Activated T-helper 9 cell treated with anti-CD3 and anti-CD28 coated beads, Interleukin-2, amount 50 U/mL, for 16 hours (primary cell): ENCODE results near the gene ARL6IP5.

Experiments
- DNase-seq: peaks from one replicate; pipeline ENCODE4 v3.0.0-alpha.2; 2020; ENCODE audit warnings: low read depth

The ARL6IP5 gene

GRCh38 chr3:69116897-69117296 is 32.2 kb downstream of the ARL6IP5 start:
- DNase-seq = no peak

GRCh38 chr3:69118555-69118954 is 33.8 kb downstream of the ARL6IP5 start:
- no peak for DNase-seq

DNA sequence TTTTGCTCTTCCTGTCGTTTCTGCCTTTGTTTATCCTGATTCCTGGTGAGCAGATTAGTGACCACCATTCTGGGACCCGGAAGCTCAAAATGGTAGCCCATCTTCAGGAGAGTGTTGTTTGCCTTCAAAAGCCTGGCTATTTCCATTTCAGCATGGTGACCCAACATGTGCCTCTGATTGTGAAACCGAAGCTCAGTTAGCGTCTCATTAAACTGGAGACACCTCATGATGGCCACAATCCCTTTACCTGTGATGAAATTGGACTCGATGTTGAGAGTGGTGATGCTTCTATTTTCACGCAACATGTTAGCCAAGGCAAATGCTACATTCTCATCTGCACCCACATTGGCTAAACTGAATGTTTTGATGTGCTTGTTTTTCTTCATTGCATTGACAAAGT is 34.4 kb downstream of the ARL6IP5 start:
- no peak for DNase-seq

- no peak for DNase-seq
Measured at GRCh38 chr3:69119681-69120080, 34.9 kb downstream of the ARL6IP5 start.

GRCh38 chr3:69120879-69121464 is 36.2 kb downstream of the ARL6IP5 start:
- peak; percentile 65 for DNase-seq

- no peak for DNase-seq
Measured at GRCh38 chr3:69121513-69121912, 36.8 kb downstream of the ARL6IP5 start.

DNA sequence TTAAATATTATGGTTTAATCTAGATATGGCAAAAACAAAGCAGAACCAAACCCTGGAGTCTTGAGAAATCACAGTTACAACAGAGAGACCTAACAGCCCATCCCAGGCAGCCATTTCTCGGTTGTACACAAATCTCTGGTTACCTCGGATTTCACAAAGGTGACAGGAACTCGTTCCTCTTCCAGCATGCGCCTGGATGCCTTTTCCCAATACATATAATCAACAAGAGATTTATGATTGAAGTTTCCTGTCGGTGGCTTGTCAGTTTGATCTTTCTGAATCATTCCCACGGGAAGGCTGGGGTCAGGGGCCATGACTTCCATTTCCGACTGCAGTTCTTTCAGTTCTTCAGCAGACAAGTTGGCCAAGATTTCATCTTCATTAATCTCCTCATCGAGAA is 37.2 kb downstream of the ARL6IP5 start:
- no peak for DNase-seq

GRCh38 chr3:69122403-69122802 is 37.7 kb downstream of the ARL6IP5 start, which contains the start of gene LMOD3:
Gene LMOD3 (minus strand): TSS chr3:69122595. CDS start chr3:69122386, 209 bp downstream.
- DNase-seq = no peak

DNA sequence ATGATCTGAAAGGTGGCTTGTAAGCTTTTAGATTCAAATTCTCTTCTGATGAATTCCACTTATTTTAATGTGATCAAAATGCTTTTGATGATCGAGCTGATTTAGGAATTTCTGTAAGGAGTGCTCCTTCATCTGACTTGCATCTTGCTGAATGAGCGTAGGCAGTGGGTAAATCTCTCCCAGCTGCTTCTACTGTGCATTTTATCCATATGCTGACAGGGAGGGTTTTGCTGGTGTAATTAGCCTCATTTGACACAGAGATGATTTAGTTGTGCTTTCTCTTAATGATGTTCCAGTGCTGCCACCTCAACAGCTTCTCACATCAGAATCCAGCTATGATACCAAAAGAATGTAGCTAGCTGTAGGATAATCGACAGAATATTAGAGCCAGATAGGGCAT is 41.5 kb downstream of the ARL6IP5 start:
- DNase-seq = no peak

- DNase-seq = no peak
Measured at GRCh38 chr3:69126999-69127398, 42.3 kb downstream of the ARL6IP5 start.

- DNase-seq = no peak
Measured at GRCh38 chr3:69128509-69128908, 43.8 kb downstream of the ARL6IP5 start.

- DNase-seq = no peak
Measured at GRCh38 chr3:69129531-69129930, 44.8 kb downstream of the ARL6IP5 start.

- no peak for DNase-seq
Measured at GRCh38 chr3:69130689-69131088, 46.0 kb downstream of the ARL6IP5 start.

DNA sequence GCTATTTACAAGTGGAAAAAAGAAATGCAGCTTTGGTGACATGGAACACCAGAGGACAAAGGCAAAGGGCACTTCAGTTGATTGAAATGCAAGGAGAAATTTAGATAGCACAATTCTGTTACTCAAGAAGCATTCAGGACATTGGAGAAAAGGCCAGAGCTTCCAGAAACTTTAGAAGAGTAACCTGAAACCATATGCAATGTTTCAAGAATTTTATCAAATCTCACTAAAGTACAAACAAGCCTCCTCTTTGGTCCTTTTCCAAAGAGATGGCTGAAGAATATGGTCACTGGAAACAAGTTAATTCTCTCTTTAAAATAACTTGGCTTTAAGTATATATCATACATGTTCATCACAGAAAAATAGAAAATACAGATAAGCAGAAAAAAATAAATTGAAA is 52.3 kb downstream of the ARL6IP5 start:
- DNase-seq = no peak

- no peak for DNase-seq
Measured at GRCh38 chr3:69137412-69137811, 52.7 kb downstream of the ARL6IP5 start.

DNA sequence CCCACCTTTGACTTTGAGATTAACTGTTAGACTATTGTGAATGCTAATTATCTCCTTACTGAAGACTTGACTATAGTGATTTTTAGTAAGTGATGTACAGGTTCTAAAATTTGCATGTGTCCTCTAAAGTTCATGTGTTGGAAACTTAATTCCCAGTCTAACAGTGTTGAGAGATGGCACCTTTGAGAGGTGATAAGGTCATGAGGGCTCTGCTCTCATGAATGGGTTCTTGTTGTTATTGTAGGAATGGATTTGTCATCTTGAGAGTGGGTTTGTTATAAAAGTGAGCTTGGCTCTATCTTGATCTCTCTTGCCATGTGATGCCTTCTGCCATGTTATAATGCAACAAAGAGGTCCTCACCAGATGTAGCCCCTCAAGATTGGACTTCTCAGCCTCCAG is 56.6 kb downstream of the ARL6IP5 start:
- DNase-seq = no peak

- DNase-seq = no peak
Measured at GRCh38 chr3:69142090-69142489, 57.4 kb downstream of the ARL6IP5 start.

GRCh38 chr3:69142797-69143454 is 58.2 kb downstream of the ARL6IP5 start:
- no peak for DNase-seq

DNA sequence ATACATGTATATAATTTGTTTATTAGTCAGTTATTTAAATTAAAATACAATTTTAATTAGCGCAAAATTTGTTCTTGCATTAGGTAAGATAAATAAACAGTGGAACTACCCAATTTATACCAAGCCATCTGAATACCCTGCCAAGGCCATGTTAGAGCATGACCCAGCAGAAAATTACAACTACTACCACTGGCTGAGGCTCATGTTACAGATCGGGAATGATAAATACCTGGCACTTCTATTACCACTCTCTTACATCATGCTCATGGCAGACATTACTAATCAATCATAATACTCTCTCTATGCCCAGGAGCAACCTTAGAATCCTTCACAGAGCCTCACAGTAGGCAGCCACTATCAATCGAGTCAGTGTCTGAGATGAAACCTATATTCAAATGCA is 58.9 kb downstream of the ARL6IP5 start:
- DNase-seq = no peak

GRCh38 chr3:69144631-69145245 is 60.0 kb downstream of the ARL6IP5 start:
- DNase-seq = no peak

- DNase-seq = no peak
Measured at GRCh38 chr3:69145688-69146087, 61.0 kb downstream of the ARL6IP5 start.

GRCh38 chr3:69149586-69149985 is 64.8 kb downstream of the ARL6IP5 start:
- DNase-seq = no peak
